GM21528 (cell line): ENCODE data around the gene CELA3A.
A peak's percentile ranks its signal among the peaks of the same experiment; 100 is the strongest.
"Not testable (repeated sequence)": the region's sequence is repeated elsewhere in the genome, so short reads cannot be mapped to it uniquely, and the experiment has no call there.

ENCODE experiments used
- ATAC-seq: cut with Tn5 transposase; IDR thresholded peaks from one replicate; pipeline ENCODE4 v1.9.1; 2021; ENCODE audit warnings: mild to moderate bottlenecking, moderate library complexity; ENCODE audit not compliant: unreplicated experiment, low FRiP score

The CELA3A gene

GRCh38 chr1:22012752-22013151 is 11.3 kb downstream of the CELA3A start:
- not testable (repeated sequence) for ATAC-seq

- not testable (repeated sequence) for ATAC-seq
Measured at GRCh38 chr1:22014575-22015206, 13.2 kb downstream of the CELA3A start.

GRCh38 chr1:22018583-22019559 is 17.4 kb downstream of the CELA3A start:
- ATAC-seq = no peak

- no peak for ATAC-seq
Measured at GRCh38 chr1:22021061-22021460, 19.6 kb downstream of the CELA3A start.

- ATAC-seq = peak; percentile 43
Measured at GRCh38 chr1:22024485-22025367, 23.3 kb downstream of the CELA3A start.

GRCh38 chr1:22025368-22026155 is 24.1 kb downstream of the CELA3A start:
- ATAC-seq = peak; percentile 72

GRCh38 chr1:22026924-22027289 is 25.4 kb downstream of the CELA3A start:
- ATAC-seq = no peak

GRCh38 chr1:22030057-22030456 is 28.6 kb downstream of the CELA3A start:
- no peak for ATAC-seq

GRCh38 chr1:22030473-22030872 is 29.0 kb downstream of the CELA3A start:
- ATAC-seq = no peak

- no peak for ATAC-seq
Measured at GRCh38 chr1:22031214-22031962, 29.9 kb downstream of the CELA3A start.

- ATAC-seq = not testable (repeated sequence)
Measured at GRCh38 chr1:22034834-22035233, 33.4 kb downstream of the CELA3A start.

GRCh38 chr1:22037520-22037919 is 36.1 kb downstream of the CELA3A start:
- ATAC-seq = no peak

GRCh38 chr1:22038036-22038435 is 36.6 kb downstream of the CELA3A start:
- no peak for ATAC-seq

- peak; percentile 97 for ATAC-seq
Measured at GRCh38 chr1:22039594-22040285, 38.3 kb downstream of the CELA3A start.

GRCh38 chr1:22040286-22040623 is 38.8 kb downstream of the CELA3A start:
- ATAC-seq = no peak

- ATAC-seq = no peak
Measured at GRCh38 chr1:22041505-22041904, 40.0 kb downstream of the CELA3A start.

- no peak for ATAC-seq
Measured at GRCh38 chr1:22043198-22043769, 41.8 kb downstream of the CELA3A start.

GRCh38 chr1:22044690-22045420 is 43.4 kb downstream of the CELA3A start:
- no peak for ATAC-seq
